GM10266 (cell line): ENCODE measurements around the gene TEF.
A peak's percentile ranks its signal among the peaks of the same experiment; 100 is the strongest.

ENCODE experiments used
- DNase-seq: peaks from one replicate; pipeline ENCODE4 v3.0.0; 2012; ENCODE audit errors: extremely low spot score
- CTCF ChIP-seq: IDR thresholded peaks from 2 replicates; pipeline ENCODE4 v1.5.1; 2012; ENCODE audit warnings: mild to moderate bottlenecking, low read depth; ENCODE audit not compliant: control insufficient read depth, insufficient read depth; ENCODE audit errors: missing control alignments

The TEF gene

GRCh38 chr22:41339823-41340222 is 41.9 kb upstream of the TEF start:
- DNase-seq: no peak
- no peak for TF ChIP-seq CTCF

DNA sequence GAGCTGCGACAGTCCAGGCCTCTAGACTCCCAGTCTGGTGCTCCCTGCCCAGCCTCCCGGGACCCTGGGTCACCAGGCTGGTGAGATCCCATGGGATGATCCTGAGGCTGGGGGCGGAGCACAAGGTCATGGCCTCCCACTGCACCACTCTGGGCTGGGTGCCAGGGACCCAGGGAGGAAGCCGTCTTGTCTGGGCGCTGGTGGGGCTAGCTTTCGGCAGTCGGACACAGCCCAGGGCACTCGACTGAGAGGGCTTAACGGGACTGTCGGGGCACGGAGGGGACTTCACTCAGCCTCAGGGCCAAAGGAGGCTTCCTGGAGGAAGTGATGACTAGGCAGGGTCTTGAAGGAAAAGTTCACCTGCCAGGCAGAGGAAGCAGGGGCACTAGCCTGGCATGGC is 41.4 kb upstream of the TEF start:
- no peak for TF ChIP-seq CTCF
- no peak for DNase-seq

GRCh38 chr22:41341012-41341411 is 40.7 kb upstream of the TEF start:
- TF ChIP-seq CTCF: no peak
- DNase-seq: no peak

- peak; percentile 75 for DNase-seq
- TF ChIP-seq CTCF: no peak
These were observed 39.8 kb upstream of the TEF start for GRCh38 chr22:41341990-41342389.

DNA sequence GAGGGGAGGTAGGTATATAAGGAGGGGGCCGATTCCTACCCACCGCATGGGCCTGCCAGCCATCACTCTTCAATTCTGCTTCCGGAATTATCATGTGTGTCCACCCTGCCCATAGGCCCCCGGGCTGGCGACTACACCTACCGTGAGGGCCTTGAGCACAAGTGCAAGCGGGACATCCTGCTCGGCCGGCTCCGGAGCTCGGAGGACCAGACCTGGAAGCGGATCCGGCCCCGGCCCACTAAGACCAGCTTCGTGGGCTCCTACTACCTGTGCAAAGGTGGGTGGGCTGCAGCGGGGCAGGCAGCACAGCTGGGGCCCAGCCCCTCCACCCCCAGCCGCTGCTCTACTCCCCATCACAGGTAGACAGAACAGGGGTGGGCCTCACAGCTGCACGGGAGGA is 38.4 kb upstream of the TEF start:
- no peak for DNase-seq
- TF ChIP-seq CTCF: no peak

DNA sequence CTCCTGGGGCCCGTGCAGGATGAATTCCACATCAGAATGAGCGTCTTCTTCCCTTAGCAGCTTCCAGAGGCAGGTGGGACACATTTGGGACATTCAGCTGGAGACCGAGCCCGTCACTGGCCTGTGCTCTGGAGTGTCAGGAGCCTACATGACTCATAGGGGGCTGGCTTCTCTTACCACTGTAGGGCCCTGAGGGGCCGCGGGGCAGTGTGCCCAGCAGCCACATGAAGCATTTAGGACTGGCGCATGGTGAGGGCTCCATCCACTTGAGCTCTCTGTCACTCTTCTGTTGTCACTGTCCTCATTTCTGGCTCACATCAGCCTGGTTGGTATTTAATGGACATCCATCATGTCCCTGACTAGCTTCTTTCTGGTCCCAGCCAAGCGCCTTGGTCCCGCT is 38.0 kb upstream of the TEF start:
- no peak for DNase-seq
- TF ChIP-seq CTCF: no peak

DNA sequence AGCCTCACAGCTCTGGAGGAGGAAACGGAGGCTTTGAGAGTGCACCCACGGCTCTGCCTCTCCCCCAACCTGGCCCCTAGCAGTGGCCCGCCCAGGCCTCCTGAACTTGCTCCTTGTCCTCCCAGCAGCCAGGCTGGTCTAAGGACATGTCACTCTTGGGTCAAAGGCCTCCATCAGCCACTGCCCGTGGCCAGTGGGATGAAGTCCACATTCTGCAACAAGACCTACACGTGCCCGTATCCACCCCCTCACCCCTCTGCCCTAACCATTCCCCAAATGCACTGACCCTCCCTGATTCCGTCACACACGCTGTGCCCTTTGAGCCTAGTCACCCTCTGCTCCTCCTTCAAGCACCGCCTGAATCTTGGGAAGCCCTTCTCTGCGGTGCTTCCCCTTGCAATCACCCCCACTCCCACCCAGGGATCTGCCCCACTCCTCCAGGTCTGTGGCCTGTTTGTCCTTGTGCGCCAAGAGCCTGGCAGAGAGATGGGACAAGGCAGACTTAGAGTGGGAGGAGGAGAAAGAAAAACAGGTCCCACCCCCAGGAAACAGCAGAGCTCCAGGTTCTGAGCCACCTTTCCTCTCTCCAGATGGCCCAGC is 37.5 kb upstream of the TEF start:
- TF ChIP-seq CTCF: no peak
- no peak for DNase-seq
